PC-3 (cell line): ENCODE data around the gene C1orf210. TPM values are rescaled to one million over a fixed set of nuclear protein-coding genes. Genes with fewer than 3 reads are reported as not detected.

Experiments
- ATAC-seq: fragments of 200-7000 bp; cut with Tn5 transposase; 2 replicates; pipeline ENCODE4 v1.9.1; 2020; ENCODE audit warnings: mild to moderate bottlenecking, moderate library complexity
- BruUV-seq: library from RNA; stranded (reverse); fragments of 400-500 nt; replicated peaks from 2 replicates; lab custom pipeline; 2021; lab: Mats Ljungman, UMichigan
- CTCF ChIA-PET: fragments of 300-600 bp; sonication (Branson Sonifier 250); formaldehyde crosslinking; loops from one replicate; lab custom pipeline; 2022; ENCODE audit warnings: antibody characterized with exemption; lab: Charles Lee
- POLR2A ChIA-PET: fragments of 300-600 bp; sonication (Branson Sonifier 250); formaldehyde crosslinking; loops from one replicate; lab custom pipeline; 2022; ENCODE audit warnings: antibody characterized with exemption; ENCODE audit not compliant: unreplicated experiment; lab: Charles Lee
- DNase-seq: peaks from one replicate; pipeline ENCODE4 v3.0.0-alpha.2; 2015
- H2AFZ ChIP-seq: fragments of 300-600 bp; sonication (generic); 2 replicates; pipeline ENCODE4 v1.6.0; 2016; ENCODE audit warnings: antibody characterized with exemption, low read length
- H3F3A ChIP-seq: fragments of 300-600 bp; sonication (generic); one replicate; pipeline ENCODE4 v1.6.0; 2017; ENCODE audit warnings: antibody characterized with exemption, low read length, control low read depth, mild to moderate bottlenecking; ENCODE audit not compliant: unreplicated experiment
- H3K27ac ChIP-seq: fragments of 300-600 bp; sonication (generic); 2 replicates; pipeline ENCODE4 v1.5.1; 2016; ENCODE audit warnings: mild to moderate bottlenecking, low read length
- H3K27me3 ChIP-seq: fragments of 300-600 bp; sonication (generic); 2 replicates; pipeline ENCODE4 v1.6.1; 2016; ENCODE audit warnings: low read length, mixed read lengths
- H3K36me3 ChIP-seq: fragments of 300-600 bp; sonication (generic); 2 replicates; pipeline ENCODE4 v1.6.1; 2016; ENCODE audit warnings: low read depth, mixed run types, low read length, mixed read lengths
- H3K4me1 ChIP-seq: fragments of 300-600 bp; sonication (generic); 2 replicates; pipeline ENCODE4 v1.5.1; 2016; ENCODE audit warnings: low read length; ENCODE audit not compliant: insufficient read depth
- H3K4me2 ChIP-seq: fragments of 300-600 bp; sonication (generic); 2 replicates; pipeline ENCODE4 v1.6.0; 2016; ENCODE audit warnings: low read length
- H3K4me3 ChIP-seq: fragments of 300-600 bp; sonication (generic); 2 replicates; pipeline ENCODE4 v1.5.1; 2016; ENCODE audit warnings: mild to moderate bottlenecking, low read length, mixed read lengths
- H3K79me2 ChIP-seq: fragments of 300-600 bp; sonication (generic); 2 replicates; pipeline ENCODE4 v1.6.1; 2017; ENCODE audit warnings: low read length, mixed read lengths
- H3K9ac ChIP-seq: fragments of 300-600 bp; sonication (generic); 2 replicates; pipeline ENCODE4 v1.6.0; 2016; ENCODE audit warnings: mild to moderate bottlenecking, low read length
- H3K9me2 ChIP-seq: fragments of 300-600 bp; sonication (generic); replicated peaks from 2 replicates; pipeline ENCODE4 v1.6.1; 2016; ENCODE audit warnings: mixed run types, low read length, mixed read lengths
- H3K9me3 ChIP-seq: fragments of 300-600 bp; sonication (generic); 2 replicates; pipeline ENCODE4 v1.6.1; 2016; ENCODE audit warnings: low read length, mixed read lengths
- H4K20me1 ChIP-seq: fragments of 300-600 bp; sonication (generic); 2 replicates; pipeline ENCODE4 v1.6.1; 2016; ENCODE audit warnings: low read length, mixed read lengths
- EZH2 ChIP-seq: fragments of 300-600 bp; sonication (generic); IDR thresholded peaks from one replicate; pipeline ENCODE4 v1.6.1; 2017; ENCODE audit warnings: antibody characterized with exemption, mild to moderate bottlenecking, low read length; ENCODE audit not compliant: unreplicated experiment
- EZH2phosphoT487 ChIP-seq: fragments of 300-600 bp; sonication (generic); IDR thresholded peaks from 2 replicates; pipeline ENCODE4 v1.6.1; 2018; ENCODE audit warnings: mild to moderate bottlenecking, antibody characterized with exemption, low read length, borderline replicate concordance
- intact Hi-C: fragments of 100-400 bp; cut with micrococcal nuclease; formaldehyde crosslinking; loops from 2 replicates; pipeline ENCODE4 v1.9.0; 2023
- total RNA-seq: library from RNA; depleted of rRNA; stranded (reverse); fragments of >200 nt; gene quantifications from 2 replicates; pipeline ENCODE4 v1.2.3, GENCODE V29; 2014
- TF ChIP-seq, protein P1 (sequence below): fragments of 300-600 bp; sonication (generic); conservative IDR thresholded peaks from 2 replicates; pipeline ENCODE4 v1.5.1; 2017; ENCODE audit warnings: antibody characterized with exemption, low read depth, mild to moderate bottlenecking, low read length

The C1orf210 gene
- total RNA-seq, 1 experiment from 2014 or later = 17.8 TPM

DNA sequence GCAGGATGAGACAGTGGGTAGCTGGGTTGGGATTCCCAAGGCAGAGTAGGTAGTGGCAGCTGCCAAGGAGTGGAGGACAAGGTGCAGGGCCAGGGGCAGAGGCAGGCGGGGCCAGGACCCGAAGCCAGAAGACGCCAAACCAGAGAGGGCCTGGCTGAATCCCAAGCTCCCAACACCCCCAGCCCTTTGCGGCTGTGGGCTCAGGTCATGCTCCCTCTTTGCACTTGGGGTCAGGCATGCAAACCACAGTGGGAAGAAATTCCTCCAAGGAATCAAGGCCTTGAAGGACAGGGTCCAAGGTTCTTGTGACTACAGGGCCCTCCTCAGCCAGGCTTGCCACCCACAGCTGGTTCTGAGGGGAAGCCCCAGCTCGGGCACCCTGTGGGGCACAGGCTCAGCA is 6.2 kb downstream of the C1orf210 start:
- no peak overlapping the region for H2AFZ ChIP-seq
- H3K27me3 ChIP-seq = no peaks in the 10 kb centered on the region
- H3K9ac ChIP-seq = no peak overlapping the region
- H3K4me2 ChIP-seq = no peak overlapping the region
- no peaks in the 10 kb centered on the region for H3K9me3 ChIP-seq
- ChIA-PET POLR2A (no interaction called here), CTCF (no interaction called here)
- no TSS peak for BruUV-seq
- no peak overlapping the region for H3K27ac ChIP-seq
- no peak for DNase-seq
- no peaks in the 10 kb centered on the region for H3K9me2 ChIP-seq
- H4K20me1 ChIP-seq = no peaks in the 10 kb centered on the region
- H3K36me3 ChIP-seq = no peaks in the 10 kb centered on the region
- H3K79me2 ChIP-seq = 0 out of 2 replicates have a peak, but pooled peaks cover 2% of the 10 kb centered on the region
- H3K4me1 ChIP-seq = peaks cover 5% of the 10 kb centered on the region; the same call in 1 of the 2 replicates
- ATAC-seq = no peak
- H3K4me3 ChIP-seq = no peak overlapping the region
- TF ChIP-seq EZH2phosphoT487 (no peak), EZH2 (no peak)
- TF ChIP-seq, protein P1, sequence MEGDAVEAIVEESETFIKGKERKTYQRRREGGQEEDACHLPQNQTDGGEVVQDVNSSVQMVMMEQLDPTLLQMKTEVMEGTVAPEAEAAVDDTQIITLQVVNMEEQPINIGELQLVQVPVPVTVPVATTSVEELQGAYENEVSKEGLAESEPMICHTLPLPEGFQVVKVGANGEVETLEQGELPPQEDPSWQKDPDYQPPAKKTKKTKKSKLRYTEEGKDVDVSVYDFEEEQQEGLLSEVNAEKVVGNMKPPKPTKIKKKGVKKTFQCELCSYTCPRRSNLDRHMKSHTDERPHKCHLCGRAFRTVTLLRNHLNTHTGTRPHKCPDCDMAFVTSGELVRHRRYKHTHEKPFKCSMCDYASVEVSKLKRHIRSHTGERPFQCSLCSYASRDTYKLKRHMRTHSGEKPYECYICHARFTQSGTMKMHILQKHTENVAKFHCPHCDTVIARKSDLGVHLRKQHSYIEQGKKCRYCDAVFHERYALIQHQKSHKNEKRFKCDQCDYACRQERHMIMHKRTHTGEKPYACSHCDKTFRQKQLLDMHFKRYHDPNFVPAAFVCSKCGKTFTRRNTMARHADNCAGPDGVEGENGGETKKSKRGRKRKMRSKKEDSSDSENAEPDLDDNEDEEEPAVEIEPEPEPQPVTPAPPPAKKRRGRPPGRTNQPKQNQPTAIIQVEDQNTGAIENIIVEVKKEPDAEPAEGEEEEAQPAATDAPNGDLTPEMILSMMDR = no peak
- no peaks in the 10 kb centered on the region for H3F3A ChIP-seq
- intact Hi-C loops = no loop called here

DNA sequence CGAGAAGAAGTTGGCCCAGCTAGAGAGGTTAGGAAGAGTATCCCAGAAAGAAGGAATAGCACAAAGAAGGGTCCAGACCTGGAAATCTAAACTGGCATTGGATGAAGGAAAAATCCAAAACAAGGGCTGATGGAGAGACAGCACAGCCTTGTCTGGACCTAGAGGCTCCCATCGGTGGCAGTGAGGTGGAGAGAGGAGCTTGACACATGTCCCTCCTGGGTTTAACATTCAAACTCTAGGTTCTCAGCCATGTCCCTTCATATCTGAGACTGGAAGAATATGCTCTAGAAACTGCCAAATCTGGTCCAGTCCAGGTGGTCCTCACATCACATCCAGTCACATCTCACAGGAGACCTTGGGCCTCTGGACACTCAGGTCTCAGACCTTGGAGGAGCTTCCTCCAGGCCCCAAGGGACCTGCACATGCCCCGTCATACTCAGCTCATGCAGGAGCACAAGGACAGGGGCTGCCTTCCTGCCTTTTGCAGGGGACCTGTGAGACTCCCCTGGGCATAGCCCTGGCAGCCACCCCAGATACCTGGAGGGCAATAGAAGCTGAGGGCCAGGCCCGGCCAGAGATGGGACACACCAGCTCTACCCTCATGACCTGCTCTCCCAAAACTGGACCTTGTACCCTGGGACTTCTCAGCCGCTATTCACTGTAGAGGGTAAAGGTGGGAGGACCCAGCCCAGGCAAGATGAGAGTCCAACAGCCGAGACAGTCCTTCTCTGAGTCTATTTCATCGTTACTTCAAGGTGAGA is 8.1 kb downstream of the C1orf210 start:
- no peaks in the 10 kb centered on the region for H3K9me2 ChIP-seq
- no peak overlapping the region for H3K4me3 ChIP-seq
- H3K9ac ChIP-seq = no peak overlapping the region
- H2AFZ ChIP-seq = no peak overlapping the region
- no peaks in the 10 kb centered on the region for H3K27me3 ChIP-seq
- ChIA-PET CTCF (no interaction called here), POLR2A (no interaction called here)
- H3K4me2 ChIP-seq = no peak overlapping the region
- no TSS peak for BruUV-seq
- H3K4me1 ChIP-seq = peaks cover 7% of the 10 kb centered on the region; the same call in 1 of the 2 replicates
- H3K9me3 ChIP-seq = no peaks in the 10 kb centered on the region
- DNase-seq (no peak), ATAC-seq (no peak)
- no peaks in the 10 kb centered on the region for H3F3A ChIP-seq
- H3K36me3 ChIP-seq = no peaks in the 10 kb centered on the region
- intact Hi-C loops = no loop called here
- no peaks in the 10 kb centered on the region for H3K79me2 ChIP-seq
- H4K20me1 ChIP-seq = no peaks in the 10 kb centered on the region
- no peak overlapping the region for H3K27ac ChIP-seq
- TF ChIP-seq, protein P1 = no peak
- no peak for TF ChIP-seq EZH2phosphoT487
- TF ChIP-seq EZH2 = no peak

DNA sequence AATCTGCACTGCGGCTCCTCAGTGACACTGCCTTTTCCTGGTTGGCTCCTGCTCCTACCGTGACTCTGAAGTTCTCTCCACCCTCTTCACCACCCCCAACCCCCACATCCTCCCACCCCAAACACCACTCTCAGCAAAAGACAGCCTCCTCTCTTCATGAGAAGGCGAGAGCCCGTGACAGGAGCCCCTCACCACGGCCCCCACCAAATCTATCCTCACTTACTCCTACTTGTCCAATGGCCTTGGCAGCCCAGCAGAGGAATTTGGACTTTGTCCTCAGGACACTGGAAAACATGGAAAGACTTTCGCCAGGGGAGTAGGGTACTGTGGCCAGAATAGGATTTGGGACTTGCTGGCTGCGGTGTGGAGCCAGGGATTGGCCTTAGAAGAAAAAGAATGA is 8.7 kb downstream of the C1orf210 start:
- H3K9me2 ChIP-seq = no peaks in the 10 kb centered on the region
- H3K79me2 ChIP-seq = no peaks in the 10 kb centered on the region
- H3F3A ChIP-seq = no peaks in the 10 kb centered on the region
- no peak for DNase-seq
- H3K4me2 ChIP-seq = no peak overlapping the region
- ATAC-seq = no peak
- intact Hi-C loops = no loop called here
- H3K4me3 ChIP-seq = no peak overlapping the region
- H3K9me3 ChIP-seq = no peaks in the 10 kb centered on the region
- POLR2A ChIA-PET = no interaction called here
- no peaks in the 10 kb centered on the region for H3K27me3 ChIP-seq
- H2AFZ ChIP-seq = no peak overlapping the region
- H3K9ac ChIP-seq = no peak overlapping the region
- no peaks in the 10 kb centered on the region for H4K20me1 ChIP-seq
- CTCF ChIA-PET = no interaction called here
- peaks cover 7% of the 10 kb centered on the region; the same call in 1 of the 2 replicates for H3K4me1 ChIP-seq
- TF ChIP-seq, protein P1 = no peak
- TF ChIP-seq EZH2 (no peak), EZH2phosphoT487 (no peak)
- H3K27ac ChIP-seq = no peak overlapping the region
- no peaks in the 10 kb centered on the region for H3K36me3 ChIP-seq
- BruUV-seq = no TSS peak
